Nephron progenitor cell (in vitro differentiated cells): ENCODE data around the gene BDH1.
A peak's percentile ranks its signal among the peaks of the same experiment; 100 is the strongest.

Experiments used
- DNase-seq: peaks from one replicate; pipeline ENCODE4 v3.0.0; 2021
- H3K27ac Mint-ChIP-seq: 2 replicates; pipeline ENCODE4 v1.8.0; 2021; ENCODE audit warnings: mild to moderate bottlenecking, moderate library complexity, mixed read lengths
- H3K27me3 Mint-ChIP-seq: 2 replicates; pipeline ENCODE4 v1.8.0; 2021; ENCODE audit warnings: mild to moderate bottlenecking, low read depth, mixed read lengths; ENCODE audit not compliant: poor library complexity
- H3K36me3 Mint-ChIP-seq: 2 replicates; pipeline ENCODE4 v1.8.0; 2021; ENCODE audit warnings: low read depth, mixed read lengths
- H3K4me1 Mint-ChIP-seq: 2 replicates; pipeline ENCODE4 v1.8.0; 2021; ENCODE audit warnings: mixed read lengths
- H3K4me3 Mint-ChIP-seq: 2 replicates; pipeline ENCODE4 v1.8.0; 2021; ENCODE audit warnings: mild to moderate bottlenecking, moderate library complexity, mixed read lengths
- H3K9me3 Mint-ChIP-seq: 2 replicates; pipeline ENCODE4 v1.8.0; 2021; ENCODE audit warnings: mild to moderate bottlenecking, moderate library complexity, mixed read lengths
- TF ChIP-seq, protein P1 (sequence below): fragments of 200-600 bp; sonication (generic); IDR thresholded peaks from 2 replicates; pipeline ENCODE4 v1.5.0; 2021; ENCODE audit warnings: antibody characterized with exemption

Gene BDH1

DNA sequence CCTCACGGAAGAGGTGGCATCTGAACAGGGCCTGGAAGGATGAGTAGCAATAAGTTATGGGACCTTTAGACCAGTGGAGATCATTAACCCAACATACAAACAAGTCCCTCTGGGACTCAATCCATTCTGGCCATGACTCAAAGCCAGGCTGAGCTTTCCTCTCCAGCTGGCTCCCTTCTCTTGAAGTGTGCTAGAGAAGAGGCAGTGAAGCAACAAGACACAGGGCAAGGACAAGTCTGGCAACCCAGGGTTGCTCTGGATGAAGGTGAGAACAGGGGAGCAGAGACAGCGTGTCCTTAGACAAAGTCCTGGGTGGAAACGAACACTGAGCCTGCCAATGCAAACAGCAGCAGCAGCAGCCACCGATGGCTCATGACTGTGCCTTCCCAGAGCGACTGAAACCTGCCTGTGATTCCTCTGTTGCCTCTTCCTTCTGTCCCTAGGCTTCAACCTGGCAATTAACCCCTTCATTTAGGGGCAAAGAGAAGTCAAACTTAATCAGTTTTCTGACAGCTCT, 86.8 kb downstream of the BDH1 start:
- H3K27ac Mint-ChIP-seq, result no peak overlapping the region

DNA sequence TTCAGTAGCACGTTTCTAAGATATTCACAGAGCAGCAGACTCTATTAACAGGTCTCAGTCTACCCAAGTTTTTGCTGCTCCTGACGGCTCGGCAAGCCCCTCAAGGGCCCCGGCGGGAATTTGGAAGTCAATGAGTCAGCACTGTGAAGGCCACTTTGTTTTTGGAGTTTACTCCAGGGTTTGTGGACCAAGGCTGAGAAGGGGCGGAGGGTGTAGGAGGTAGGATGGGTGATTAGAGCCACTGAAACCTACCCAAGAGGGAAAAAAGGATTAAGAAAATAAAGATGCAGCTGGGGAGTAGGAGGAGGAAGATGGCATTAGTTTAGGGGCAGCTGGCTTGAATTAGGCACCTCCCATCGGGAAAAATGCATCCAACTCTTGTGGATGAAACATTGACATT, 87.6 kb downstream of the BDH1 start:
- Mint-ChIP-seq H3K9me3 (no peaks in the 10 kb centered on the region), H3K4me1 (peaks cover 84% of the 10 kb centered on the region), H3K27ac (no peak overlapping the region), H3K4me3 (peak overlapping the region; percentile 2), H3K36me3 (no peaks in the 10 kb centered on the region), H3K27me3 (peaks cover 4% of the 10 kb centered on the region)
- no peak for DNase-seq
- TF ChIP-seq, protein P1, sequence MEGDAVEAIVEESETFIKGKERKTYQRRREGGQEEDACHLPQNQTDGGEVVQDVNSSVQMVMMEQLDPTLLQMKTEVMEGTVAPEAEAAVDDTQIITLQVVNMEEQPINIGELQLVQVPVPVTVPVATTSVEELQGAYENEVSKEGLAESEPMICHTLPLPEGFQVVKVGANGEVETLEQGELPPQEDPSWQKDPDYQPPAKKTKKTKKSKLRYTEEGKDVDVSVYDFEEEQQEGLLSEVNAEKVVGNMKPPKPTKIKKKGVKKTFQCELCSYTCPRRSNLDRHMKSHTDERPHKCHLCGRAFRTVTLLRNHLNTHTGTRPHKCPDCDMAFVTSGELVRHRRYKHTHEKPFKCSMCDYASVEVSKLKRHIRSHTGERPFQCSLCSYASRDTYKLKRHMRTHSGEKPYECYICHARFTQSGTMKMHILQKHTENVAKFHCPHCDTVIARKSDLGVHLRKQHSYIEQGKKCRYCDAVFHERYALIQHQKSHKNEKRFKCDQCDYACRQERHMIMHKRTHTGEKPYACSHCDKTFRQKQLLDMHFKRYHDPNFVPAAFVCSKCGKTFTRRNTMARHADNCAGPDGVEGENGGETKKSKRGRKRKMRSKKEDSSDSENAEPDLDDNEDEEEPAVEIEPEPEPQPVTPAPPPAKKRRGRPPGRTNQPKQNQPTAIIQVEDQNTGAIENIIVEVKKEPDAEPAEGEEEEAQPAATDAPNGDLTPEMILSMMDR, result no peak

More for the DNA sequence above, 86.8 kb downstream of the BDH1 start:
- Mint-ChIP-seq H3K4me1 (peaks cover 90% of the 10 kb centered on the region), H3K27me3 (peaks cover 6% of the 10 kb centered on the region), H3K4me3 (no peak overlapping the region), H3K9me3 (no peaks in the 10 kb centered on the region), H3K36me3 (no peaks in the 10 kb centered on the region)
- TF ChIP-seq, protein P1, result no peak
- no peak for DNase-seq

- H3K4me1 Mint-ChIP-seq, result peaks cover 73% of the 10 kb centered on the region
- peak overlapping the region; percentile 8 for H3K27ac Mint-ChIP-seq
- no peaks in the 10 kb centered on the region for H3K9me3 Mint-ChIP-seq
- H3K27me3 Mint-ChIP-seq, result peaks cover 7% of the 10 kb centered on the region
- H3K4me3 Mint-ChIP-seq, result no peak overlapping the region
- no peak for DNase-seq
- TF ChIP-seq, protein P1, result no peak
- no peaks in the 10 kb centered on the region for H3K36me3 Mint-ChIP-seq
Observed at GRCh38 chr3:197466586-197467399, 89.0 kb downstream of the BDH1 start.

DNA sequence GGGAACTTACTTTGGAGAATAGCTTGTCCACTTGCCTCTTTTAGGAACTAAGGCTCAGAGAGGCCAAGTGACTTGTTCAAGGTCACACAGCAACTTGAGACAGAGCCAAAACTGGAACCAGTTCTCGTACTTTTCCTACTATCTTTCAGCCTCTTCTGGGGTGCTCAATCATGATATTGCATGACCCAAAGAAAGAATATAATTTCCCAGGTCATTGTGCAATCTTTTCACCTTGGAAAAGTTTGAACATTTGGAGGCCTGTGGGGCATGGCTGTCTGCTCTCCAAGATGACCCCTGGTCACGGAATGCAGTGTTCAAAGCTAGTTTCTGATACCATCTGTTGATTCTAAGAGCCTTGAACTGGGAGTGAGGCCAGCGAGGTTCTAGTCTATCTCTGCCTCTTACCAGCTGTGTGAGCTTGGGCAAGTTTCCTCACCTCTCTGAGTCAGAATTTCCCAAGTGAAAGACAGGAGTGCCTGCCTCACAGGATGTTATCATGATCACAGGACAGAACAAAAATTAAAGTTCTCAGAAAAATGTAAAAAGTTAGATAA, 89.7 kb downstream of the BDH1 start:
- TF ChIP-seq, protein P1, result no peak
- Mint-ChIP-seq H3K36me3 (no peaks in the 10 kb centered on the region), H3K9me3 (no peaks in the 10 kb centered on the region), H3K27me3 (peaks cover 7% of the 10 kb centered on the region), H3K27ac (peak overlapping the region; percentile 66), H3K4me3 (no peak overlapping the region), H3K4me1 (peaks cover 66% of the 10 kb centered on the region)
- DNase-seq, result no peak

GRCh38 chr3:197465197-197465995, 90.4 kb downstream of the BDH1 start:
- peak overlapping the region; percentile 66 for H3K27ac Mint-ChIP-seq
- H3K27me3 Mint-ChIP-seq, result peaks cover 7% of the 10 kb centered on the region
- H3K9me3 Mint-ChIP-seq, result no peaks in the 10 kb centered on the region
- no peak for DNase-seq
- H3K4me1 Mint-ChIP-seq, result peaks cover 59% of the 10 kb centered on the region
- H3K36me3 Mint-ChIP-seq, result no peaks in the 10 kb centered on the region
- TF ChIP-seq, protein P1, result no peak
- no peak overlapping the region for H3K4me3 Mint-ChIP-seq
